Hepatocyte (in vitro differentiated cells): ENCODE measurements around the gene HSPE1. TPM values are rescaled to one million over a fixed set of nuclear protein-coding genes. Genes with fewer than 3 reads are reported as not detected.

Experiments
- DNase-seq: peaks from one replicate; pipeline ENCODE4 v3.0.0-alpha.2; 2016; ENCODE audit warnings: low spot score
- H2AFZ ChIP-seq: fragments of 200-600 bp; sonication (generic); 2 replicates; pipeline ENCODE4 v1.6.0; 2016; ENCODE audit warnings: antibody characterized with exemption, mild to moderate bottlenecking
- H3K27ac ChIP-seq: fragments of 200-600 bp; sonication (generic); 2 replicates; pipeline ENCODE4 v1.5.1; 2016; ENCODE audit warnings: mild to moderate bottlenecking
- H3K27me3 ChIP-seq: fragments of 200-600 bp; sonication (generic); 2 replicates; pipeline ENCODE4 v1.6.1; 2016
- H3K36me3 ChIP-seq: fragments of 200-600 bp; sonication (generic); replicated peaks from 2 replicates; pipeline ENCODE4 v1.5.1; 2016; ENCODE audit warnings: low read depth; ENCODE audit not compliant: insufficient read depth
- H3K4me1 ChIP-seq: fragments of 200-600 bp; sonication (generic); 2 replicates; pipeline ENCODE4 v1.5.1; 2016; ENCODE audit warnings: mild to moderate bottlenecking, moderate library complexity; ENCODE audit not compliant: insufficient read depth
- H3K4me2 ChIP-seq: fragments of 200-600 bp; sonication (generic); 2 replicates; pipeline ENCODE4 v1.6.0; 2016
- H3K4me3 ChIP-seq: fragments of 200-600 bp; sonication (generic); 2 replicates; pipeline ENCODE4 v1.5.1; 2016; ENCODE audit warnings: mild to moderate bottlenecking
- H3K79me2 ChIP-seq: fragments of 200-600 bp; sonication (generic); 2 replicates; pipeline ENCODE4 v1.6.0; 2017; ENCODE audit warnings: mild to moderate bottlenecking
- H3K9me2 ChIP-seq: fragments of 200-600 bp; sonication (generic); replicated peaks from 2 replicates; pipeline ENCODE4 v1.6.0; 2017; ENCODE audit warnings: mild to moderate bottlenecking; ENCODE audit not compliant: insufficient read depth
- H3K9me3 ChIP-seq: fragments of 200-600 bp; sonication (generic); 2 replicates; pipeline ENCODE4 v1.5.1; 2016; ENCODE audit warnings: low read depth, mild to moderate bottlenecking
- H4K20me1 ChIP-seq: fragments of 200-600 bp; sonication (generic); 2 replicates; pipeline ENCODE4 v1.6.0; 2016; ENCODE audit warnings: mild to moderate bottlenecking; ENCODE audit not compliant: insufficient read depth, poor library complexity, severe bottlenecking
- CTCF ChIP-seq: fragments of 200-600 bp; sonication (generic); IDR thresholded peaks from 2 replicates; pipeline ENCODE4 v1.5.1; 2016; ENCODE audit warnings: antibody characterized with exemption, mild to moderate bottlenecking; ENCODE audit not compliant: poor library complexity
- EZH2 ChIP-seq: fragments of 200-600 bp; sonication (generic); IDR thresholded peaks from 2 replicates; pipeline ENCODE4 v1.6.1; 2016; ENCODE audit warnings: antibody characterized with exemption, mild to moderate bottlenecking, borderline replicate concordance
- EZH2phosphoT487 ChIP-seq: fragments of 200-600 bp; sonication (generic); IDR thresholded peaks from one replicate; pipeline ENCODE4 v1.6.1; 2018; ENCODE audit warnings: antibody characterized with exemption, mild to moderate bottlenecking, low read depth, moderate library complexity; ENCODE audit not compliant: unreplicated experiment, severe bottlenecking
- WGBS: methylation state at CpG from one replicate; pipeline ENCODE4 v1.1.6; 2016; ENCODE audit warnings: low lambda C conversion rate; ENCODE audit errors: missing lambda C conversion rate; 5-methylcytosine and 5-hydroxymethylcytosine counted together
- polyA plus RNA-seq: library from polyadenylated mRNA; unstranded; fragments of >200 nt; fragmentation: Nextera tagmentation; extraction: Ambion mirVana; gene quantifications from 2 replicates; pipeline ENCODE4 v1.2.1, GENCODE V29; 2016
- total RNA-seq: library from RNA; depleted of rRNA; stranded (reverse); fragments of >200 nt; gene quantifications from 2 replicates; pipeline ENCODE4 v1.2.3, GENCODE V29; 2014

Gene HSPE1
- total and polyA plus RNA-seq, 2 experiments from 2014 or later: 194 to 348 TPM

DNA sequence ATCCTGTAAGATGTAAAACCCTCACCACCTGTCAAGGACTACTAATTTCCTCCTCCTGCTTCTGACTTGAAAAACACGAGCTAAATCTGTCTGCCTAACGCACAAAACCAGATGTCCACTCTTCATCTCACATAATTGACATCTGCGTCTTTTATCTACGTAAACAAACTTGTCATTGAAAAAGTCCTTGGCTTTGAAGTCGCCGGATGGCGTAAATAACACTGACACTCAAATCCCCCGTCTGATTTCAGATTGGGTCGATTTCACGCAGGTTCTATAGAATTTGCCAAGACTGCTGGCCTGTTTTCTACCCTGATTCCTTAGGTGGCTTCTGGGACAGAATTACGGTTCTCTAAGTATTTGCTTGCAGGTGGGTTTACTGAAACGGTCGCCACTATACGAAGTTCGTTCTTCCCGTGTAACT, 15.1 kb downstream of the HSPE1 start:
- Histone ChIP-seq H3K27me3 (no peaks in the 10 kb centered on the region), H3K9me2 (no peaks in the 10 kb centered on the region), H3K27ac (peak overlapping the region; percentile 79), H3K4me2 (peak overlapping the region; percentile 83), H3K9me3 (no peaks in the 10 kb centered on the region), H3K36me3 (no peaks in the 10 kb centered on the region), H2AFZ (peak overlapping the region; percentile 84), H3K79me2 (peaks cover 44% of the 10 kb centered on the region), H3K4me3 (peak overlapping the region; percentile 56), H3K4me1 (peaks cover 15% of the 10 kb centered on the region), H4K20me1 (peaks cover 20% of the 10 kb centered on the region)
- 0% methylated on average over 16 of the region's 16 CpGs for WGBS
- TF ChIP-seq CTCF (no peak), EZH2phosphoT487 (no peak), EZH2 (no peak)
- peak; percentile 3 for DNase-seq

DNA sequence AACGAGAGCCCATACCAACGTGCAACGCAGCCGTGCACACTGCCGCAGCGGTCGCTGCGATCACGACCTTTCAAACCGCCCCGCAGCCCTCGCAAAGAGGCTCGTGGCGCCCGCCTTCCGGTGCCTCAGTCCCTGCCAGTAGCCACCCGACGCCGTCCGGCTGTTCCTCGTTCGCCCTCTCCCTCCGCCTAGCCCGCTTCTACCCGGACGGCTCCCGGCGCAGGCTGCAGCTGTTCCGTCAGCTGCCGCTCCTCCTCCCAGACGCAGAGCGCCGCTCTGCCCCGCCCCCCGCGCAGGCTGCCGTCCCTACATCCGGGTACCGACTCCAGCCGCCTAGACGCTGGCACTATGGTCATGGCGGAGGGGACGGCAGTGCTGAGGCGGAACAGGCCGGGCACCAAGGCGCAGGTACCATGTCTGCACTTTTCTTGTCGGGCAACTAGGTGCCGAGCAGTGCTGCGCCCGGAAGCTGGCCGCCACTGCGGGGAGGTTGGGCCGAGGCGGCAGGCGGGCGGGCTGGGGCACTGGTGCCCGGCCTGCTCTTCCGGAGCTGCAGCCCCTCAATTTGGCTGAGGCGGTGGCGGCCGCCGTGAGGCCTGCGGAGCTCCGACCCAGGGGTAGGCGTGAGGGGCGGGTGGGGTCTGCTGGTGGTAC, 15.7 kb downstream of the HSPE1 start, which contains the start of gene MOB4:
Gene MOB4, plus strand, starts transcription at position 328 of the 654 bp plus-strand sequence. Its CDS starts 21 bp downstream, at position 349.
- H3K27me3 ChIP-seq: no peaks in the 10 kb centered on the region
- H4K20me1 ChIP-seq: peaks cover 20% of the 10 kb centered on the region
- TF ChIP-seq CTCF (no peak), EZH2 (no peak), EZH2phosphoT487 (no peak)
- 1% methylated on average over 63 of the region's 66 CpGs for WGBS
- no peaks in the 10 kb centered on the region for H3K36me3 ChIP-seq
- no peaks in the 10 kb centered on the region for H3K9me3 ChIP-seq
- peak within 1 kb of the TSS; percentile 84 for H2AFZ ChIP-seq
- no peaks in the 10 kb centered on the region for H3K9me2 ChIP-seq
- peak within 1 kb of the TSS; percentile 90 for H3K27ac ChIP-seq
- peak within 1 kb of the TSS; percentile 83 for H3K4me2 ChIP-seq
- DNase-seq: peak; percentile 98
- peaks cover 49% of the 10 kb centered on the region for H3K79me2 ChIP-seq
- H3K4me3 ChIP-seq: peak within 1 kb of the TSS; percentile 73
- H3K4me1 ChIP-seq: peaks cover 15% of the 10 kb centered on the region

- WGBS: under 1% methylated on average over 16 of the region's 17 CpGs
- DNase-seq: peak; percentile 59
- H3K9me3 ChIP-seq: no peaks in the 10 kb centered on the region
- H3K9me2 ChIP-seq: no peaks in the 10 kb centered on the region
- peak overlapping the region; percentile 90 for H3K27ac ChIP-seq
- peaks cover 54% of the 10 kb centered on the region for H3K79me2 ChIP-seq
- peaks cover 20% of the 10 kb centered on the region for H4K20me1 ChIP-seq
- peak overlapping the region; percentile 73 for H3K4me3 ChIP-seq
- no peaks in the 10 kb centered on the region for H3K36me3 ChIP-seq
- H3K27me3 ChIP-seq: no peaks in the 10 kb centered on the region
- H3K4me2 ChIP-seq: peak overlapping the region; percentile 73
- TF ChIP-seq CTCF: no peak
- no peak for TF ChIP-seq EZH2
- no peak for TF ChIP-seq EZH2phosphoT487
- peak overlapping the region; percentile 47 for H2AFZ ChIP-seq
- peaks cover 15% of the 10 kb centered on the region for H3K4me1 ChIP-seq
These were observed 16.2 kb downstream of the HSPE1 start for GRCh38 chr2:197516393-197516761.
